Measurements from ENCODE around the gene ABHD18. TPM values are rescaled to one million over a fixed set of nuclear protein-coding genes. Genes with fewer than 3 reads are reported as not detected.
"Not testable (repeated sequence)": the region's sequence is repeated elsewhere in the genome, so short reads cannot be mapped to it uniquely, and the experiment has no call there.

The ABHD18 gene
- total RNA-seq, 1 experiment from 2014 or later: 14.9 TPM

- peak overlapping the region; percentile 97 for H3K27ac Mint-ChIP-seq (ENCODE audit: unreplicated experiment)
- not testable (repeated sequence) for H3K4me1 ChIP-seq; DNase-seq; H3K36me3 ChIP-seq (ENCODE audit: control insufficient read depth, insufficient read depth, low read length); H3K9me3 Mint-ChIP-seq (ENCODE audit: unreplicated experiment); H3K27me3 Mint-ChIP-seq (ENCODE audit: insufficient read depth, unreplicated experiment); H3K4me1 Mint-ChIP-seq (ENCODE audit: low read depth, unreplicated experiment); H3K9me3 ChIP-seq; H3K27me3 ChIP-seq (replicated peaks; ENCODE audit: control insufficient read depth, insufficient read depth, low read length)
- CTCF ChIA-PET: interaction anchor here (1.2 to 1.7 kb wide), 4 partner anchors 59 to 183 kb away, joined by 3 to 11 read pairs (median 3); partner anchors contain the start of gene LARP1B
- peak overlapping the region; percentile 66 for H3K4me3 ChIP-seq (ENCODE audit: low read depth, low read length)
- peaks cover 17% of the 10 kb centered on the region for H3K36me3 Mint-ChIP-seq (ENCODE audit: insufficient read depth, unreplicated experiment)
- intact Hi-C loops (cut with micrococcal nuclease; ENCODE audit: unreplicated experiment): loop anchor here (1.0 to 10.0 kb wide), 5 partner anchors 83 to 320 kb away; partner anchors contain the start of genes HSPA4L, LARP1B and PGRMC2
- BruUV-seq (replicated peaks): TSS peak; percentile 37
- POLR2A ChIA-PET: interaction anchor here (1.9 to 2.2 kb wide), 2 partner anchors 83 to 96 kb away, joined by 20 to 24 read pairs; partner anchors contain the start of genes LARP1B and PLK4
- H3K4me3 Mint-ChIP-seq (ENCODE audit: unreplicated experiment): peak overlapping the region; percentile 97
These were observed 662 bp upstream of the ABHD18 start for GRCh38 chr4:127964426-127965061.

GRCh38 chr4:127965803-127966175 lies 583 bp downstream of the ABHD18 start:
- no peak for TF ChIP-seq CTCF (IDR thresholded peaks at IDR 0.05; ENCODE audit: insufficient read depth in 1 of 2, low read depth in 1 of 2, low read length in 1 of 2, severe bottlenecking in 1 of 2, unreplicated experiment in 1 of 2)
- POLR2A ChIA-PET: interaction anchor here (0.5 to 2.2 kb wide), 6 partner anchors 84 to 846 kb away, joined by 3 to 24 read pairs (median 7); partner anchors contain the start of genes HSPA4L, LARP1B and PLK4
- peak; percentile 80 to 87 for DNase-seq
- CTCF ChIA-PET: interaction anchor here (0.6 to 1.7 kb wide), 8 partner anchors 60 to 1127 kb away, joined by 3 to 11 read pairs (median 3); partner anchors contain the start of genes LARP1B and SCLT1
- H3K27me3 Mint-ChIP-seq (ENCODE audit: insufficient read depth, unreplicated experiment): no peaks in the 10 kb centered on the region
- H3K9me3 Mint-ChIP-seq (ENCODE audit: unreplicated experiment): no peaks in the 10 kb centered on the region
- Histone ChIP-seq H3K36me3 (ENCODE audit: control insufficient read depth, insufficient read depth, low read length) (no peaks in the 10 kb centered on the region), H3K4me3 (ENCODE audit: low read depth, low read length) (peak overlapping the region; percentile 66), H3K27me3 (replicated peaks; ENCODE audit: control insufficient read depth, insufficient read depth, low read length) (no peaks in the 10 kb centered on the region), H3K4me1 (peaks cover 4% of the 10 kb centered on the region; the same call in 1 of the 2 replicates), H3K9me3 (no peaks in the 10 kb centered on the region)
- H3K4me1 Mint-ChIP-seq (ENCODE audit: low read depth, unreplicated experiment): no peaks in the 10 kb centered on the region
- peaks cover 17% of the 10 kb centered on the region for H3K36me3 Mint-ChIP-seq (ENCODE audit: insufficient read depth, unreplicated experiment)
- BruUV-seq (replicated peaks): TSS peak; percentile 59
- intact Hi-C loops (cut with micrococcal nuclease; ENCODE audit: unreplicated experiment): loop anchor here (1.0 to 10.0 kb wide), 6 partner anchors 84 to 319 kb away; partner anchors contain the start of genes HSPA4L, LARP1B and PGRMC2
- peak overlapping the region; percentile 97 for H3K4me3 Mint-ChIP-seq (ENCODE audit: unreplicated experiment)
- H3K27ac Mint-ChIP-seq (ENCODE audit: unreplicated experiment): peak overlapping the region; percentile 97

- intact Hi-C loops (cut with micrococcal nuclease; ENCODE audit: unreplicated experiment): loop anchor here (2.0 to 10.0 kb wide), 2 partner anchors 86 to 318 kb away; partner anchors contain the start of gene PGRMC2
- H3K27me3 Mint-ChIP-seq (ENCODE audit: insufficient read depth, unreplicated experiment): no peaks in the 10 kb centered on the region
- POLR2A ChIA-PET: no interaction called here
- Histone ChIP-seq H3K9me3 (no peaks in the 10 kb centered on the region), H3K4me3 (ENCODE audit: low read depth, low read length) (no peak overlapping the region), H3K4me1 (peaks cover 4% of the 10 kb centered on the region; the same call in 1 of the 2 replicates), H3K36me3 (ENCODE audit: control insufficient read depth, insufficient read depth, low read length) (no peaks in the 10 kb centered on the region), H3K27me3 (replicated peaks; ENCODE audit: control insufficient read depth, insufficient read depth, low read length) (no peaks in the 10 kb centered on the region)
- no peaks in the 10 kb centered on the region for H3K9me3 Mint-ChIP-seq (ENCODE audit: unreplicated experiment)
- no peak for TF ChIP-seq CTCF (IDR thresholded peaks at IDR 0.05; ENCODE audit: insufficient read depth in 1 of 2, low read depth in 1 of 2, low read length in 1 of 2, severe bottlenecking in 1 of 2, unreplicated experiment in 1 of 2)
- no TSS peak for BruUV-seq (replicated peaks)
- no peak for DNase-seq
- H3K4me1 Mint-ChIP-seq (ENCODE audit: low read depth, unreplicated experiment): no peaks in the 10 kb centered on the region
- peaks cover 17% of the 10 kb centered on the region for H3K36me3 Mint-ChIP-seq (ENCODE audit: insufficient read depth, unreplicated experiment)
- CTCF ChIA-PET: interaction anchor here (0.6 kb wide), 1 partner anchor 565 kb away, joined by 3 read pairs; no protein-coding TSS in a partner anchor
- H3K4me3 Mint-ChIP-seq (ENCODE audit: unreplicated experiment): peak overlapping the region; percentile 40
- H3K27ac Mint-ChIP-seq (ENCODE audit: unreplicated experiment): no peak overlapping the region
These were observed 2.1 kb downstream of the ABHD18 start for GRCh38 chr4:127967141-127967775.

All from Caco-2 (cell line).